GM19324 (cell line): ENCODE measurements around the gene RNF146.
A peak's percentile ranks its signal among the peaks of the same experiment; 100 is the strongest.
"Not testable (repeated sequence)": the region's sequence is repeated elsewhere in the genome, so short reads cannot be mapped to it uniquely, and the experiment has no call there.

Experiments used
- ATAC-seq: cut with Tn5 transposase; IDR thresholded peaks from one replicate; pipeline ENCODE4 v1.9.1; 2021; ENCODE audit warnings: mild to moderate bottlenecking, moderate library complexity; ENCODE audit not compliant: unreplicated experiment, low FRiP score

RNF146 gene, protein sequence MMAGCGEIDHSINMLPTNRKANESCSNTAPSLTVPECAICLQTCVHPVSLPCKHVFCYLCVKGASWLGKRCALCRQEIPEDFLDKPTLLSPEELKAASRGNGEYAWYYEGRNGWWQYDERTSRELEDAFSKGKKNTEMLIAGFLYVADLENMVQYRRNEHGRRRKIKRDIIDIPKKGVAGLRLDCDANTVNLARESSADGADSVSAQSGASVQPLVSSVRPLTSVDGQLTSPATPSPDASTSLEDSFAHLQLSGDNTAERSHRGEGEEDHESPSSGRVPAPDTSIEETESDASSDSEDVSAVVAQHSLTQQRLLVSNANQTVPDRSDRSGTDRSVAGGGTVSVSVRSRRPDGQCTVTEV

DNA sequence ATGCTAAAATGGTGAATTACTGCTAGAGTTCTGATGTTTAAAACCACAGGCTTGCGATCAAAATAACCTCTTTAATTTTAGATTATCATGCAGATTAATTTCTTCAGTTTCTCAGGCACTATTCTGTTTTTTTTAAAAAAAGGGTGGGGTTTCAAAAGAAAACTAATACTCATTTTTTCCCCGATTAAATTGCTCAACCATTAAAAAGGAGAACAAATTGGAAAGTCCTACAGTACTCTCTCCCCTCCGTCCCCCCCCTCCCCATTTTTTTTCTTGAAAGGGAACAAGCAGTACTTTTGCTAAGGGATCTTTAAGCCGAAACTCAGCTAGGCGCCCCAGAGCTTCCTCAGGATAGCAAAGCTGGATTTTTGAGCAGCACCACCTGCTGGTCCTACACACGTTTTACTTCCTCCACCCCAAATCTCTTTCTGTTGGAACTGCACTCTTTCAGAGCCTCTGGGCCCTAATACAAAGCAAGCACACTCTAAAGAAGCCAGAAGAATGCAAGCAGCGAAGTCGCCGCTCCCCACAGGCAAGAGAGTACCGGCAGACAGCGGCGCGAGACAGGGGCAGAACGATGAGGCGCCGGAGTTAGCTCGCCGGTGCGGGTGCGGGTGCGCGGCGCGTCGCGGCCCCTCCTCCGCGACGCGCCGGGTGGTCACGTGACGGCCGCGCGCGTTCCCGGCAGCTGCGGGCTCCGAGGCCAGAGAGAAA, at the start of gene RNF146:
Gene RNF146, plus strand, starts transcription at position 687 of the 714 bp plus-strand sequence. CDS start 13,475 bp downstream, outside the sequence.
- peak; percentile 93 for ATAC-seq

DNA sequence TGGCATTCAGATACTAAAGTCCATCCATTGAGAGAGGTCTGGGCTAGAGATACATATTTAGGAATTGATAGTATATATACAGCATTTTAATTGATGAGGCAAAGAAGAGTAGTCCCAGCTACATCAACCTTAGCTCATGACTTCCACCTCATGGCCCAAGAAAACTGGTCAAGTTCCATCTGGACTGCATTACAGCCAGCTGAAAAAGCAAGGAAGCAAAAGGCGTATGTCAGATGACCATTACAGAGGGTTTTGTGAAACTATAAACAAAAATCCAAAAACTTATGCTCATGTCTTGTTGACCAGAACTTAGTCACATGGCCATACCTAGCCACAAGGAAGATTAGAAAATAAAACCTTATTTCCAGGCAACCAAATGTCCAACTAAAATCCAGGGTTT, 46.8 kb upstream of the RNF146 start:
- no peak for ATAC-seq

DNA sequence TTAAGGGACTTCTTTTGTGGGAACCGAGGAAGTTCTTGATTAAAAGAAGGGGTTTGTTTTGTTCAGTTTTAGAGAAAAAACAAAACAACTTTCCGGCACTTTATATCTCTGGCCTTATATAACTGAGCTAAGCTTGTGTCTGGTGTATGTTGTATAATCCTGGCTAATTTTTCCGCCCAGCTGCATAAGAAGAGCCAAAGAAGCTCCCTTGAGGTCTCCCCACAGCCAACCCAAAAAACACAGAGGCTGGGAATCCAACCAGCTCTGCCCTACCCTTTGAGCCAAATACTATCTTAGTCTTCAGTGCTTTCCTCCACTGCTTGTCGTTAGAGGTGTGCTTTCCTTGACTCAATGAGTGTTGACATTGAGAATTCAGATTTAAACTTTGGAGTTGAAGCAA, 45.5 kb upstream of the RNF146 start:
- no peak for ATAC-seq

DNA sequence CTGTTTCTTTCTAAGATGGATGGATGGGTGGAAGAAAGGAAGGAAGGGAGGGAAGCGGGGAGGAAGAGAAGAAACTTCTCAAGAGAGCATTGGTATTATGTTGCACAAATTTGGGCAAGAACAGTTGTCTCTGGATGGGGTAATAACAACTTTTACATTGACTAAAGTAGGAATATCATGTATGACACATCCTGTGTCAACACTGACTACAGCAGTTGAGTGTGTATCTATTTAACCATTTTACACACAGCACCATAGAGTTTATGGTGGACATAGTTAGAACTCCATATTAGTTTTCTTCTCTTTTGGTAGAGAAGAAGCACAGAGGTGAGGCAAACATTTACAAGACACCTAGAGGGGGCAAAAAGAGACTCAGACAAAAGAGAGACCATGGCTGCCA, 44.2 kb upstream of the RNF146 start:
- no peak for ATAC-seq

DNA sequence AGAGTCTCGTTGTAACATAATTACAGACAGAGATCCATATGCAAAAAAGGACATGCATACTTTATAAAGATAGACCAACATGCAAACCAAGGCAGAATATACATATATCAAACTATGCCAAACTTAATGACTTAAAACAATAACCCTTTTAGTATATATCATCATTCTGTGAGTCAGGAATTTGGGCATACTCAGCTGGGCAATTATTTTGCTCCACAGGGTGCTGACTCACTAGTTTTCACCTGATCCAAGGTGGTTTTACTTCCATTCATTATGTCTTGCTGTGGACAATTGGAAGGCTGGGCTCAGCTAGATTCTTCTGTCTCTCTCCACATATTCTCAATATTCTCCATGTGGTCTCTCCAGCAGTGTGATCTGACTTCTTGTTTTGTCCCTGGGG, 41.2 kb upstream of the RNF146 start:
- no peak for ATAC-seq

DNA sequence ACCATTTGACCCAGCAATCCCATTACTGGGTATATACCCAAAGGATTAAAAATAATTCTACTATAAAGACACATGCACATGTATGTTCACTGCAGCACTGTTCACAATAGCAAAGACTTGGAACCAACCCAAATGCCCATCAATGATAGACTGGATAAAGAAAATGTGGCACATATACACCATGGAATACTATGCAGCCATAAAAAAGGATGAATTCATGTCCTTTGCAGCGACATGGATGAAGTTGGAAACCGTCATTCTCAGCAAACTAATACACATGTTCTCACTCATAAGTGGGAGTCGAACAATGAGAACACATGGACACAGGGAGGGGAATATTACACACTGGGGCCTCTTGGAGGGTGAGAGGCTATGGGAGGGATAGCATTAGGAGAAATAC, 32.8 kb upstream of the RNF146 start:
- not testable (repeated sequence) for ATAC-seq

DNA sequence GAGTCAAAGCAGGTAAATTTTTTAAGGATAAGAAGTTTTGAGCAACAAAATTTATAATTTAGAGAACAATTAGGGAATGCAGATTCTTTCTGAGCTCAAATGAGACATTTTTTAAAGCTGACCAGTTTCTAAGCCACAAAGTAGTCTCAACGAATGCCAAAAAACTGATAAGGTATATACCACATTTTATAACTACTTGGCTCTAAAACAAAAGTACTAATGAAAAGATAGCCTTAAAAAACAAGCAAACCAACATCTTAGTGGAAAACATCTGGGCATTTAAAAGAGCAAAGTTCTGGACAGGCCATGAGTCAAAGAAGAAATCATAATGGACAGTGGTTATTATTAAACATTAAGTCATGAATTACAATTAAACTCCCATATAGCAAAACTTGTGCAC, 23.2 kb upstream of the RNF146 start:
- no peak for ATAC-seq

DNA sequence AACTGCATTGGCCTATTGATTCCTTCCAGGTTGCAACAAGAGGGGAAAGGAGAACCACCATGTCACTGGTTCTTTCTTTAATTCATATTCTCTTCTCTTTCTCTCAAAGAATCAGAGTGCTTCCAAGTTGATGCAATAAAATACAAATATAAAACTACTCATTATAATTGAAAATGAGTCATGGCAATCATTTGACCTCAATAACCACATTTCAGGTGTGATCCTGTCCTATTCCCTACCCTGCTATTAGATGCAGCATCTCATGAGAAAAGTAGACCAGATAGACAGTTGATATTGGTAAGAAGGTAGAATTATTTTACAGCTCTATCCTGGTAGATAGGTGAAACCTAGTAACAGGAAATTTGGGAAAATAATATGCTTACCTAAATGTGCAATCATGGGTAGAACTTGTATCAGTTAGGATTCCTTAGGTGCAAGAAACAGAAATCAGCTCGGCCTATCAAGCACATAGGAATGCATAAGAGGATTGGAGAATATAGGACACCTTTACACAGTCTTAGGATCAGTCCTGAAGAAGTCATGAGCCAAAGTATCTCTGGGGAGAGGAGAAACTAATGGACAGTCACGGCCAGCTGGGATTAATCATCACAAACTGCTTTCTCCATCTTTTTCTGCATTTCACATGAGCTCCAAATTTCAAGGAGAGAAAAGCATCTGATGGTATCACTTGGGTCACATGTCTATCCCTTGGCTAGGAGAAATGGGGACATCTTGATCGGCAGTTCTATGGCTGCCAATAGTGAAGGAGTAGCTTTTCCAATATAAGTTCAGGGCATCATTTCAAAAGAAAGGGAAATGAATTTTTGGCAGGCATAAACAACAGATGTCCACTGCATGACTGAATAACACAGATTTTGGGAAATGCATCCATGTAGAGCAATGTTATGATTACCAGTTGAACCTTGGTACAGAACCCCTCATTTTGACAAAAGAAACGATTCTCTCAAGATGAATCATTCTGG, 19.3 kb upstream of the RNF146 start:
- no peak for ATAC-seq

DNA sequence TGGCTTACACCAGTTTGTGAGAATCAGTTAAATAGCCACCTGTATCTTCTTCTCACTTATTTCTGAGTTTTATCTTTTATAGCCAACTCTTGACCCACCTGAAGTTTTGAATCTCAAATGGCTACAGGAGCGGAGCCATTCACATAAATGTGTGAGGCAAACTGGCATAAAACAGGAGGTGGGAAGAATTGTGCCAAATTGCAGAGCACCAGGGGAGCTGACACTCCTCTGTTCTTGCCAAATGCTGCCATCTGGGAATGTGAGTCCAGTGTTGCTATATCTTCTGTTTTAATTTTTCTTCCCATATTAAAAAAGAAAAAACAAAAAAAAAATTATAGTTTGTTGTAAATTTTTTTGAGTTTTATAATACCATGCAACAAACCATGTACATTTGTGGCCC, 17.0 kb upstream of the RNF146 start:
- ATAC-seq = no peak

DNA sequence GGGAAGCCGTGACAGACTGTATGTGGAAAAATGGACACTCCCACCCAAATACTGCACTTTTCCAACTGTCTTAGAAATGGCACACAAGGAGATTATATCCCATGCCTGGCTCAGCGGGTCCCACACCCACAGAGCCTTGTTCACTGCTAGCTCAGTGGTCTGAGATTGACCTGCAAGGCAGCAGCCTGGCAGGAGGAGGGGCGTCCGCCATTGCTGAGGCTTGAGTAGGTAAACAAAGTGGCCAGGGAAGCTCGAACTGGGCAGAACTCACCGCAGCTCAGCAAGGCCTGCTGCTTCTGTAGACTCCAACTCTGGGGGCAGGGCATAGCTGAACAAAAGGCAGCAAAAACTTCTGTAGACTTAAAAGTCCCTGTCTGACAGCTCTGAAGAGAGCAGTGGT, 11.4 kb upstream of the RNF146 start:
- ATAC-seq = no peak

DNA sequence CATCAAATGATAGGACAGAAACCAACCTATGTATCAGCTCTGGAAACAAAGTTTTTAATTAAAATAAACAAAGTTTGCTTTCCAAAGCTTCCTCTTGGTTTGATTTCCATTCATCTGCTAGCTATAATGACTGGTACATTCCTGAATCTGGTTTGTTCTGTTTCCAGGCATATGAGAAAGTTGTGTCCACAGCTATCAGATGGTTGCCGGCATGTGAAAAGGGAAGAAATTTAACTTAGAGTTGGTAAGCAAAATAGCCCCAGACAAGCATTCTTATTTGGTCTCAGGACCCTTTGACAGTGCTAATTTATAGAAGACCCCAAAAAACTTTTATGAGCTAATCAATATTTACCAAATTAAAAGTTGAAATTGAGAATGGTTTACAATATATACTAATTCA, 3.8 kb upstream of the RNF146 start:
- ATAC-seq = no peak

DNA sequence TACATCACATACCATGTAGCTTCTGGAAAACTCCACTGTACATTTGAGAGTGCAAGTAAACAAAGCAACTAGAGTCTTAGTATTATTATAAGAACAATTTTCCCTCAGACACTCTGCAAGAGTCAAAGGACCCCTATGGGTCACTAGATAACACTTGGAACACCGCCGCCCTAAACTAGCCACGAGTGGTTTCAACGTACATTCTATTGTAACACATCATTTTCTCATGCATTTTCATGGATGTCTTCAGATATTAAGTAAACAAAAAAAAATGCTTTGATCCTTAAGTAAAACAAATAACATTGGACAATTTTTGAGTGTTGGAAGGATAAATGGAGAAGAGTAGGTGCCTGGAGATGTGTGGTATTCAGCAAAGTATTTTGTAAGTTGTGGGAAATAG, 3.2 kb upstream of the RNF146 start:
- no peak for ATAC-seq

DNA sequence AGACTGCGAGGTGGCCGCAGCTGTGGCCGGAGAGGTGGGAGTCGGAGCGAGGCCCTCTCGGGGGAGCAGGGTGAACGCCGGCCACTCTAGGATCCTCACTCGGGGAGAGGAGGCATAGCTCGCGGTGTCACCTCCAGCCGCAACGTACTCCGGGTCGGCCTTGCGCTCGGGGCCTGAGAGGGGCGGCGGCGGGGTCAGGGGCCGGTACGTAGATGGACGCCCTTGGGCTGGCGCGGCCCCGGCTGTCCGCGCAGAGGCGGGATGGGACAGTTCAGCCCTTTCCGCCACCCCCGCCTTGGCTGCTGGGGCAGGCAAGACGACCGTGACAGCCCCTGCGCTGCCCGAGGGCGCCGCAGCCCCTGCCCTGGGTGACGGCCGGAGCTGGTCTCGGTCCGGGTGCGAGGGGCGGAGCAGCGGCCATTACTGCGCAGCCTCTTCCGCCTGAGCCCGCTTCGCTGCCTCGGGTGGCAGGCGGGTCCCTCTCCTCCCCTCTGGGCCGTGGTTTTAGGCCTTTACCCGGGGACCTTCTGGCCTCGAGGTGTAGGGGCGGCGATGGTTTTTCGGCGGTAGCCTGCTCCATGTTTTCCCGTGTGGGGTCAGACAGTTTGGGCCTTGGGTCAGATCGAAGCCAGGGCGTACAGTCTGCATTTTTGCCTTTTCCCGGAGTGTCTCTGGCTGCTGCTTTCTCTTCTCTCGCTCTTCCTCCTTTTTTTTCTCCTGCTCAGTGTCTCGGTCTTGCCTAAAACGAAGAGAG, 405 bp downstream of the RNF146 start:
- peak; percentile 82 for ATAC-seq

DNA sequence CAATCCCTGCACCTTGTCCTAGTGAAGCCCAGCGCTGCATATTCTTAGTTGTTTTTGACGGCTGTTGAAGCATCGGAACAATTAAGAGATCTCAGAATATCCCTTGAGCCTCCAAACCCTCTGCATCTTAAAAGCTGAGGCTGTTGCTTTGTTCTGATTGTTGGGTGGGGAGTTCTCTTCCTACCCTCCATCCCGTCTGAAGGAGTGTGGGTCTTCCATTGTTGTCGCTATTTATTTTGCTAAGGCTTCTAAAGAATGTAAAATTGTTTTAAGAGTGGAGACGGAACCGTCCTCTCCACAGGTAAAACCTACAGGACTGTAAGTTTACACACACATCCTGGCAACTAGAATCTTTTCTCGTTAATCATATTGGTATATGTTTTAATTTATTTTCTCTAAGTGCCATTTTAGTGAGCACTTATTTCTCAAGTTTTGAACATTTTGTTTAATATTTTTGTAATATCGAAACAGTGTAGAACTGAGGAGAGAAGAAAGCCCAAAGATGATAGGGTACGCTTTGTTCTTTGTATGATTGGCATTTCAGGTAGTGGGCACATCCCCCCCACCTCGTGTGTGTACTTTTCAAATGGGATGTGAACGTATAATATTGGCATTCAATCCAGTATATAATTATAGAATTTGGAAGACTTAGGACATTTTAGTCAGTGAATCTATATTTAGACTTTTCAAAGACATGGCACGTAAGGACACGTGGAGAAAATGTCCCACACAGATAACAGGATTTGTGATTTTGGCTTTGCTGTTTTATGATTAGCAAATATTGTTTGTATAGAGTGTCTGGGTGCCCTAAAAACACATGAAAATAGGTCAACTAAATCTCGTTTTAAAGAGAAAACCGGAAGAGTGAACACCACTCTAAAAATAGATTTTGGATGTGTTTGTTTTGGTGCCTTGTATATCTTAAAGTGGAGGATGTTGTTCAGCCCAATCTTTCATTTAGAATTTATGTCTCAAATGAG, 1.3 kb downstream of the RNF146 start:
- ATAC-seq = peak; percentile 1

DNA sequence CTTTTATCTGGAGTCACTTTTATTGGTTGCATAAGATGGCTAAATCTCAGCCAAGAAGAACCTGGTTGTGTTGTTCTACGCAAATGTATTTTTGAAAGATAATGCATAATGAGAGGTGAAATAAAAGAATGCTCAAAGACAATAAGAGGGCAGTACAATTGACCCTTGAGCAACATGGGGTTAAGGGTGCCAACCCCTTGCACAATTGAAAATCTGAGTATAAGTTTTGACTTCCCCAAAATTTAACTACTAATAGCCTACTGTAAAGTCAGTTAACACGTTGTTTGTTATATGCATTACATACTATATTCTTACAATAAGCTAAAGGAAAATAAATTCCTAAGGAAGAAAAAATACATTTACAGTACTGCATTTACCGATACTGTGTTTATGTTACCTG, 5.9 kb downstream of the RNF146 start:
- no peak for ATAC-seq

DNA sequence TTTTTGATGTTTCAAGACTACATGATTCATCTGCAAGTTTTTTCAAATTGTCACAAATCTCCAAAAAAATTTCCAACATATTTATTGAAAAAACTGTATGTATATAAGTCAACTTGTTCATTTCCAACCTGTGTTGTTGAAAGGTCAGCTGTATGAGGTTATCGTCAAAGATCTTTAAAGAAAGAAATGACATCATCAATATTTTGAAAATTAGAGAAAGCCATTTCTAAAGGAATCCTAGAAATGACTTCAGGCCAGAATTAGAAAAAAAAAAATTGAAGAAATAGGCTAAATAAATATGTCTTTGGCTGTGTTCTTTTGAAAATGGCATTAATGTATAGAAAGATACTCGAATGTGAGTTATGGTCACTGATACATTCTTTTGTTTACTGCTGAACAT, 6.8 kb downstream of the RNF146 start:
- ATAC-seq = no peak

DNA sequence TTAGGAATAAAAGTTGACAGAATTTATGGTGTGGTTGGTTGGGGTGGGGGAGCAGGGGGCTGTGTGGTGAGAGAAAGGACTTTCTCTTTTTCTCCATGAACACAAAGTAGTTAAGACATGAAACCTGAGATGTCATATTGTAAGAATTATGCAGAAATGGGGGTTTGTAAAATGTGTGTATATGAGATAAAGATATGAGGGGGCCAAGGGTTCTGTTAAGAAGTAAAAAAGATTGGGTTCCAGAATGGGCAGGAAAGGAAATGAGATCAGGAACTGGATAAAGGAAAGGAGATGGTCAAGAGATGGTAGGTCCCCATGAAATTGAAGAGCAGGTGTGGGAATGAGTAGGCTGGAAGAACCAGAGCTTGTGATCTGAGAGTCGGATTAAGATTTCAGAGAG, 9.7 kb downstream of the RNF146 start:
- ATAC-seq = no peak

DNA sequence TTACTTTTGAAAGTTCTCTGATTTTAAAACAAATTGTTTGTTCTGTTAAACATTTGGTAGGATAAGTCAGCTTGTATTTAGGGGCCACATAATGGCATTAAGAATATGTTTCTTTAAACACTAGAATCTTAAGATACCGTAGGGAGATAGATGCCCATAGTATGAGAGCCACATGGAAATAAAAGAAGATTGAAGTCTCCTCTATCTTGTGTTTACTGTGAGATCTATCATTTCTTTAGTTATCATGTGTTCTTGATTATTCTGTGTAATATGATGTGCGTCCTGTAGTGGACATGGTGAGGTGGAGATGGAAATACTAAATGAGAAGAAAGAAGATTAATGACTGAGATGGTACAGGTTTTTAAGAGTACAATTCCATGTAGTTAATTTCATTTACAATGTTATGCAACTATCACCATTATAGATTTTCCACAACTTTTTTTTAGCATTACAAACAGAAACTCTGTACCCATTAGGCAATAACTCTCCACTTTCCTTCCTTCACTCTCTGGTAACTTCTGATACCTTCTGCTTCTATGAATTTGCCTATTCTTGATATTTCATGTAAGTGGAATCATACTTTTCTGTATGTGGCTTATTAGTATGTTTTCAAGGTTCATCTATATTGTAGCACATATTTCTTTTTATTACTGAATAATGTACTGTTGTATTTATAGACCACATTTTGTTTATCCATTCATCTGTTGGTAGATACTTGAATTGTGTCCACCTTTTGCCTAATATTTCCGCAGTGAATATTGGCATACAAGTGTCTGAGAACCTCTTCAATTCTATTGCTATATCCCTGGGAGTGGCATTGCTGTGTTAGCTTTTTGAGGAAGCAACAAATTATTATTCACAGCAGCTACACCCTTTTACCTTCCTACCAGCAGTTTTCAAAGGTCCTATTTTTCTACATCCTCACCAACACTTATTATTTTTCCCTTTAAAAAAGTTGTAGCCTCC, 11.5 kb downstream of the RNF146 start:
- no peak for ATAC-seq
